Hepatocyte (in vitro differentiated cells): ENCODE results near the gene VSNL1. TPM values are rescaled to one million over a fixed set of nuclear protein-coding genes. Genes with fewer than 3 reads are reported as not detected.

Source experiments
- DNase-seq: peaks from one replicate; pipeline ENCODE4 v3.0.0-alpha.2; 2016; ENCODE audit warnings: low spot score
- H2AFZ ChIP-seq: fragments of 200-600 bp; sonication (generic); 2 replicates; pipeline ENCODE4 v1.6.0; 2016; ENCODE audit warnings: antibody characterized with exemption, mild to moderate bottlenecking
- H3K27ac ChIP-seq: fragments of 200-600 bp; sonication (generic); 2 replicates; pipeline ENCODE4 v1.5.1; 2016; ENCODE audit warnings: mild to moderate bottlenecking
- H3K27me3 ChIP-seq: fragments of 200-600 bp; sonication (generic); 2 replicates; pipeline ENCODE4 v1.6.1; 2016
- H3K36me3 ChIP-seq: fragments of 200-600 bp; sonication (generic); replicated peaks from 2 replicates; pipeline ENCODE4 v1.5.1; 2016; ENCODE audit warnings: low read depth; ENCODE audit not compliant: insufficient read depth
- H3K4me1 ChIP-seq: fragments of 200-600 bp; sonication (generic); 2 replicates; pipeline ENCODE4 v1.5.1; 2016; ENCODE audit warnings: mild to moderate bottlenecking, moderate library complexity; ENCODE audit not compliant: insufficient read depth
- H3K4me2 ChIP-seq: fragments of 200-600 bp; sonication (generic); 2 replicates; pipeline ENCODE4 v1.6.0; 2016
- H3K4me3 ChIP-seq: fragments of 200-600 bp; sonication (generic); 2 replicates; pipeline ENCODE4 v1.5.1; 2016; ENCODE audit warnings: mild to moderate bottlenecking
- H3K79me2 ChIP-seq: fragments of 200-600 bp; sonication (generic); 2 replicates; pipeline ENCODE4 v1.6.0; 2017; ENCODE audit warnings: mild to moderate bottlenecking
- H3K9me2 ChIP-seq: fragments of 200-600 bp; sonication (generic); replicated peaks from 2 replicates; pipeline ENCODE4 v1.6.0; 2017; ENCODE audit warnings: mild to moderate bottlenecking; ENCODE audit not compliant: insufficient read depth
- H3K9me3 ChIP-seq: fragments of 200-600 bp; sonication (generic); 2 replicates; pipeline ENCODE4 v1.5.1; 2016; ENCODE audit warnings: low read depth, mild to moderate bottlenecking
- H4K20me1 ChIP-seq: fragments of 200-600 bp; sonication (generic); 2 replicates; pipeline ENCODE4 v1.6.0; 2016; ENCODE audit warnings: mild to moderate bottlenecking; ENCODE audit not compliant: insufficient read depth, poor library complexity, severe bottlenecking
- EZH2 ChIP-seq: fragments of 200-600 bp; sonication (generic); IDR thresholded peaks from 2 replicates; pipeline ENCODE4 v1.6.1; 2016; ENCODE audit warnings: antibody characterized with exemption, mild to moderate bottlenecking, borderline replicate concordance
- EZH2phosphoT487 ChIP-seq: fragments of 200-600 bp; sonication (generic); IDR thresholded peaks from one replicate; pipeline ENCODE4 v1.6.1; 2018; ENCODE audit warnings: antibody characterized with exemption, mild to moderate bottlenecking, low read depth, moderate library complexity; ENCODE audit not compliant: unreplicated experiment, severe bottlenecking
- WGBS: methylation state at CpG from one replicate; pipeline ENCODE4 v1.1.6; 2016; ENCODE audit warnings: low lambda C conversion rate; ENCODE audit errors: missing lambda C conversion rate; 5-methylcytosine and 5-hydroxymethylcytosine counted together
- polyA plus RNA-seq: library from polyadenylated mRNA; unstranded; fragments of >200 nt; fragmentation: Nextera tagmentation; extraction: Ambion mirVana; gene quantifications from 2 replicates; pipeline ENCODE4 v1.2.1, GENCODE V29; 2016
- total RNA-seq: library from RNA; depleted of rRNA; stranded (reverse); fragments of >200 nt; gene quantifications from 2 replicates; pipeline ENCODE4 v1.2.3, GENCODE V29; 2014
- TF ChIP-seq, protein P1 (sequence below): fragments of 200-600 bp; sonication (generic); IDR thresholded peaks from 2 replicates; pipeline ENCODE4 v1.5.1; 2016; ENCODE audit warnings: antibody characterized with exemption, mild to moderate bottlenecking; ENCODE audit not compliant: poor library complexity

VSNL1 gene
- total and polyA plus RNA-seq, 2 experiments from 2014 or later: 9.4 to 16.0 TPM

DNA sequence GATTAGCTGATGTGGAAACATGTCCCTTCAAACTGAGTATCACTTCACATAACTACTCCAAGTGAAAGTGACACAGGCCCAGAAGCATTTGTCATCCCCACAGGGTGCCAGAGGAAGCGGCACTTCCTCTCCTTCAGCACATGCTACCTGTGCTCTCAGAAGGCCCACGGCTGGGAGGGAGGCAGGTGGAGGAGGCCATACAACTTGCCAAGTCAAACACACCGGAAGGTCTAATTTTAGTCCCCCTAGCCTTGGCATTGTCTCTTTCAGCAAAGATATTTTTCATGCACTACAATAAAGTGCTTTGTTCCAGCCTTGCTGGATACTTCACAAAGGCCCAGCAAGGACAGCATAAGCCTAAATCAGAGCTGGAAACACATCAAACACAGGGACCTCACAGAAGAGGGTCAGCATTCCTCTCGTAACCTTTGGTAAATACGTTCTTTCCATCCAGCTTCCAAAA is 38.0 kb downstream of the VSNL1 start:
- no peak for TF ChIP-seq EZH2
- Histone ChIP-seq H3K4me2 (no peak overlapping the region), H3K4me1 (no peaks in the 10 kb centered on the region), H2AFZ (no peak overlapping the region), H3K36me3 (no peaks in the 10 kb centered on the region), H3K9me2 (no peaks in the 10 kb centered on the region), H3K27me3 (no peaks in the 10 kb centered on the region), H3K79me2 (no peaks in the 10 kb centered on the region), H3K9me3 (no peaks in the 10 kb centered on the region), H3K27ac (no peak overlapping the region), H3K4me3 (no peak overlapping the region), H4K20me1 (no peaks in the 10 kb centered on the region)
- no peak for DNase-seq
- 86% methylated on average over 5 of the region's 5 CpGs for WGBS

DNA sequence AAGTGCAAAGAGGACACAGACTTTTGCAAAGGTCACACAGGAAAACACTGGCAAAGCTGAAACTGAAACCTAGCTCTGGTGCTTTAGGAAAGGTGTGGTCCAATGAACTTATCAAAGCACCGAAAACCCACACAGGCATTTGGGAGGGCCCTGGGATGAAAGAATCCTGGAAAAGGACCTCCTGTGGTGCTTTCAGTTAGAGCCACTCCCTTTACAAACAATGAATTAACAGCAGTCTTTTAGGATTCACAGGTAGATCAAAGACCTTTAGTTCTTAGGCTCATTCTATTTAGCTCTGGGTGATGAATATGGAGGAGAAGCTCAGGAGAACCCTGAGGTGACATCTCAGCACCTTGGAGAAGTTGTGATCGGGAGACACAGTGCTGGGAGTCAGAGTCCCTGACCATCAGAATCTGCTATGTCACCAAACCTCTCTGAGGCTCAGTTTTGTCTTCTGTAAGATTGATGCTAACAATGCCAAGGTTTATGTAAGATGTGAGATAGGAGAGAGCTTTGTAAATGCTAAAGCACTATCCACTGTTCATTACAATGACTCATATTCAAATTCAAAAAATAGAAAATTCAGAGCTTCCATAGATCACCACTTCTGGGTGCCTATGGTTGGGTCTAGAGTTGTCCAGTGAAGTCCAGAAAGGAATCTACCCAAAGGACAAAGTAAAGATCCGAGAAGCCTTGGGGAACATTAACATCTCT is 39.3 kb downstream of the VSNL1 start:
- H3K9me2 ChIP-seq: no peaks in the 10 kb centered on the region
- no peaks in the 10 kb centered on the region for H3K4me1 ChIP-seq
- H3K79me2 ChIP-seq: no peaks in the 10 kb centered on the region
- no peak overlapping the region for H3K4me2 ChIP-seq
- H3K36me3 ChIP-seq: no peaks in the 10 kb centered on the region
- no peak overlapping the region for H3K4me3 ChIP-seq
- no peaks in the 10 kb centered on the region for H4K20me1 ChIP-seq
- H3K27me3 ChIP-seq: no peaks in the 10 kb centered on the region
- TF ChIP-seq EZH2: no peak
- TF ChIP-seq, protein P1, sequence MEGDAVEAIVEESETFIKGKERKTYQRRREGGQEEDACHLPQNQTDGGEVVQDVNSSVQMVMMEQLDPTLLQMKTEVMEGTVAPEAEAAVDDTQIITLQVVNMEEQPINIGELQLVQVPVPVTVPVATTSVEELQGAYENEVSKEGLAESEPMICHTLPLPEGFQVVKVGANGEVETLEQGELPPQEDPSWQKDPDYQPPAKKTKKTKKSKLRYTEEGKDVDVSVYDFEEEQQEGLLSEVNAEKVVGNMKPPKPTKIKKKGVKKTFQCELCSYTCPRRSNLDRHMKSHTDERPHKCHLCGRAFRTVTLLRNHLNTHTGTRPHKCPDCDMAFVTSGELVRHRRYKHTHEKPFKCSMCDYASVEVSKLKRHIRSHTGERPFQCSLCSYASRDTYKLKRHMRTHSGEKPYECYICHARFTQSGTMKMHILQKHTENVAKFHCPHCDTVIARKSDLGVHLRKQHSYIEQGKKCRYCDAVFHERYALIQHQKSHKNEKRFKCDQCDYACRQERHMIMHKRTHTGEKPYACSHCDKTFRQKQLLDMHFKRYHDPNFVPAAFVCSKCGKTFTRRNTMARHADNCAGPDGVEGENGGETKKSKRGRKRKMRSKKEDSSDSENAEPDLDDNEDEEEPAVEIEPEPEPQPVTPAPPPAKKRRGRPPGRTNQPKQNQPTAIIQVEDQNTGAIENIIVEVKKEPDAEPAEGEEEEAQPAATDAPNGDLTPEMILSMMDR: no peak
- no peak for TF ChIP-seq EZH2phosphoT487
- H2AFZ ChIP-seq: no peak overlapping the region
- no peaks in the 10 kb centered on the region for H3K9me3 ChIP-seq
- WGBS: 63% methylated on average over 3 of the region's 3 CpGs
- DNase-seq: no peak
- no peak overlapping the region for H3K27ac ChIP-seq

GRCh38 chr2:17580319-17580715 is 39.8 kb downstream of the VSNL1 start:
- 73% methylated on average over 2 of the region's 2 CpGs for WGBS
- no peak for DNase-seq
- no peaks in the 10 kb centered on the region for H3K36me3 ChIP-seq
- no peak overlapping the region for H2AFZ ChIP-seq
- no peaks in the 10 kb centered on the region for H3K9me3 ChIP-seq
- no peak overlapping the region for H3K27ac ChIP-seq
- TF ChIP-seq EZH2phosphoT487 (no peak), EZH2 (no peak)
- TF ChIP-seq, protein P1: no peak
- H3K4me3 ChIP-seq: peak overlapping the region; percentile 10
- H3K27me3 ChIP-seq: no peaks in the 10 kb centered on the region
- no peaks in the 10 kb centered on the region for H3K9me2 ChIP-seq
- no peaks in the 10 kb centered on the region for H3K79me2 ChIP-seq
- H3K4me1 ChIP-seq: no peaks in the 10 kb centered on the region
- H3K4me2 ChIP-seq: no peak overlapping the region
- no peaks in the 10 kb centered on the region for H4K20me1 ChIP-seq

DNA sequence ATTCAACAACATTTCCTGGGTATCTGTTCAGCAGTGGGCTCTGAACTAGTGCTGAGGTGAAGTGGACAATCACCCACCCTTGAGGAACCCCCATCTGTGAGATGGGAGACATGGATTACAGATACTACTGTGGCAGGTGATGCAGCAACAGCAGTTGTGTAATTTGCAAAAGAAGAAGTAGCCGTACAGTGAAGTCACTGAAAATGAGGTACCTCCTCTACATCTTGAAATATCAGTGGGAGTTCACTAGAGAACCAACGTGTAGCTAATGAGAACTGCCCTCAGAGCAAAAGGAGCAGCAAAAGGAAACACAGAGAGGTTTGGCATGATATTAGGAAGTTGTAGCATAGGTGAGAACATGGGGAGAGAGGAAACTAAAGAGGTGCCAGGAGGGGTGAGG is 41.3 kb downstream of the VSNL1 start:
- no peak overlapping the region for H3K4me3 ChIP-seq
- no peaks in the 10 kb centered on the region for H4K20me1 ChIP-seq
- H3K79me2 ChIP-seq: no peaks in the 10 kb centered on the region
- 82% methylated on average over 2 of the region's 2 CpGs for WGBS
- H2AFZ ChIP-seq: no peak overlapping the region
- no peaks in the 10 kb centered on the region for H3K9me3 ChIP-seq
- TF ChIP-seq EZH2phosphoT487: no peak
- TF ChIP-seq EZH2: no peak
- TF ChIP-seq, protein P1: no peak
- no peaks in the 10 kb centered on the region for H3K27me3 ChIP-seq
- no peaks in the 10 kb centered on the region for H3K9me2 ChIP-seq
- H3K4me2 ChIP-seq: no peak overlapping the region
- no peak overlapping the region for H3K27ac ChIP-seq
- H3K36me3 ChIP-seq: no peaks in the 10 kb centered on the region
- H3K4me1 ChIP-seq: no peaks in the 10 kb centered on the region
- no peak for DNase-seq
